SK-N-SH treated with all-trans-retinoic acid at 6 μM for 48 hours (cell line): Measurements from ENCODE around the gene RAB7A.

ENCODE experiments used
- ATAC-seq: fragments of 200-7000 bp; cut with Tn5 transposase; 3 replicates; pipeline ENCODE4 v1.9.1; 2020; ENCODE audit warnings: mild to moderate bottlenecking, moderate library complexity
- BACH2 ChIP-seq: fragments of 250-450 bp; sonication (Bioruptor Pico); IDR thresholded peaks from 2 replicates; pipeline ENCODE4 v1.9.0; 2021; ENCODE audit warnings: mild to moderate bottlenecking, borderline replicate concordance
- CSDC2 ChIP-seq: fragments of 250-450 bp; sonication (Bioruptor Pico); IDR thresholded peaks from 2 replicates; pipeline ENCODE4 v1.5.0; 2020; ENCODE audit warnings: mild to moderate bottlenecking, moderate library complexity
- ESRRG ChIP-seq: fragments of 250-450 bp; sonication (Bioruptor Pico); IDR thresholded peaks from 2 replicates; pipeline ENCODE4 v1.6.1; 2021; ENCODE audit warnings: mild to moderate bottlenecking
- GLIS3 ChIP-seq: fragments of 250-450 bp; sonication (Bioruptor Pico); IDR thresholded peaks from 2 replicates; pipeline ENCODE4 v1.5.0; 2020; ENCODE audit warnings: mild to moderate bottlenecking, moderate library complexity
- ISL1 ChIP-seq: fragments of 250-450 bp; sonication (Bioruptor Pico); IDR thresholded peaks from 2 replicates; pipeline ENCODE4 v2.1.2; 2022; ENCODE audit warnings: mild to moderate bottlenecking, moderate library complexity
- OSR1 ChIP-seq: fragments of 250-450 bp; sonication (Bioruptor Pico); IDR thresholded peaks from 2 replicates; pipeline ENCODE4 v1.8.0; 2022; ENCODE audit warnings: moderate library complexity, mild to moderate bottlenecking, inconsistent platforms
- PPARA ChIP-seq: fragments of 250-450 bp; sonication (Bioruptor Pico); IDR thresholded peaks from 2 replicates; pipeline ENCODE4 v1.5.0; 2020; ENCODE audit warnings: mild to moderate bottlenecking, borderline replicate concordance
- RARB ChIP-seq: fragments of 250-450 bp; sonication (Bioruptor Pico); IDR thresholded peaks from 2 replicates; pipeline ENCODE4 v1.8.0; 2021; ENCODE audit warnings: mild to moderate bottlenecking, moderate library complexity
- SNAI2 ChIP-seq: fragments of 250-450 bp; sonication (Bioruptor Pico); IDR thresholded peaks from 2 replicates; pipeline ENCODE4 v1.5.0; 2020; ENCODE audit warnings: mild to moderate bottlenecking, moderate library complexity
- TCF4 ChIP-seq: fragments of 250-450 bp; sonication (Bioruptor Pico); IDR thresholded peaks from 2 replicates; pipeline ENCODE4 v1.8.0; 2021; ENCODE audit warnings: mild to moderate bottlenecking, moderate library complexity, borderline replicate concordance
- TOX ChIP-seq: fragments of 250-450 bp; sonication (Bioruptor Pico); IDR thresholded peaks from 2 replicates; pipeline ENCODE4 v1.8.0; 2021; ENCODE audit warnings: mild to moderate bottlenecking, moderate library complexity, borderline replicate concordance
- ZC3H10 ChIP-seq: fragments of 250-450 bp; sonication (Bioruptor Pico); IDR thresholded peaks from 2 replicates; pipeline ENCODE4 v1.5.1; 2021; ENCODE audit warnings: mild to moderate bottlenecking, moderate library complexity
- ZFP3 ChIP-seq: fragments of 250-450 bp; sonication (Bioruptor Pico); IDR thresholded peaks from 2 replicates; pipeline ENCODE4 v1.5.0; 2020; ENCODE audit warnings: mild to moderate bottlenecking, moderate library complexity
- ZFP30 ChIP-seq: fragments of 450-650 bp; formaldehyde crosslinking; IDR thresholded peaks from 2 replicates; pipeline ENCODE4 v1.5.0; 2022; ENCODE audit warnings: mild to moderate bottlenecking, moderate library complexity
- ZNF565 ChIP-seq: fragments of 450-650 bp; formaldehyde crosslinking; conservative IDR thresholded peaks from 2 replicates; pipeline ENCODE4 v1.5.0; 2020; ENCODE audit warnings: low read depth, mild to moderate bottlenecking, moderate library complexity
- ZNF70 ChIP-seq: fragments of 450-650 bp; formaldehyde crosslinking; IDR thresholded peaks from 2 replicates; pipeline ENCODE4 v1.5.0; 2020; ENCODE audit warnings: mild to moderate bottlenecking, moderate library complexity
- TF ChIP-seq, protein P1 (sequence below): fragments of 250-450 bp; sonication (Bioruptor Pico); IDR thresholded peaks from 2 replicates; pipeline ENCODE4 v1.5.1; 2020; ENCODE audit warnings: low read depth, mild to moderate bottlenecking, moderate library complexity
- TF ChIP-seq, protein P2 (sequence below): fragments of 250-450 bp; sonication (Bioruptor Pico); IDR thresholded peaks from 2 replicates; pipeline ENCODE4 v1.8.0; 2021; ENCODE audit warnings: low read depth, mild to moderate bottlenecking, moderate library complexity, borderline replicate concordance
- TF ChIP-seq, protein P3 (sequence below): fragments of 250-450 bp; sonication (Bioruptor Pico); IDR thresholded peaks from 2 replicates; pipeline ENCODE4 v1.5.0; 2020; ENCODE audit warnings: mild to moderate bottlenecking, moderate library complexity
- TF ChIP-seq, protein P4 (sequence below): fragments of 250-450 bp; sonication (Bioruptor Pico); IDR thresholded peaks from 2 replicates; pipeline ENCODE4 v1.5.1; 2021; ENCODE audit warnings: mild to moderate bottlenecking, moderate library complexity
- TF ChIP-seq, protein P5 (sequence below): fragments of 250-450 bp; sonication (Bioruptor Pico); IDR thresholded peaks from 2 replicates; pipeline ENCODE4 v1.8.0; 2020; ENCODE audit warnings: mild to moderate bottlenecking, moderate library complexity, borderline replicate concordance

The RAB7A gene

DNA sequence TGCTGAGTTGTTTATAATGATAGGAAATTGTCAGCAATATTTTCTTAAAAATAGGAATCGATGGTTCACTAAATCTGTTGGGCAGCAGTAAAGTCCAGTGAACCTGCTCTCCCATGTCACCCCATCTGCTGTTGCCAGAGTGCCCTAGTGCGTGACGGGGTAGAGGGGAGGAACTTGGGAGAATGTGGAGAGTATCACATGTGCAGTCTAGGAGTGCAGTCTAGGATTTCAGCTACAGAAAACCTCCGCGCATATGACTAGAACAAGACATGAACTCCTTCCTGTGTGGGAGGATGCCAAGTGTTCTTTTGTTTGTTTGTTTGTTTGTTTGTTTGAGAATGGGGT lies 78.8 kb downstream of the RAB7A start:
- no peak for ATAC-seq
- no peak for TF ChIP-seq TCF4
- TF ChIP-seq, protein P1, sequence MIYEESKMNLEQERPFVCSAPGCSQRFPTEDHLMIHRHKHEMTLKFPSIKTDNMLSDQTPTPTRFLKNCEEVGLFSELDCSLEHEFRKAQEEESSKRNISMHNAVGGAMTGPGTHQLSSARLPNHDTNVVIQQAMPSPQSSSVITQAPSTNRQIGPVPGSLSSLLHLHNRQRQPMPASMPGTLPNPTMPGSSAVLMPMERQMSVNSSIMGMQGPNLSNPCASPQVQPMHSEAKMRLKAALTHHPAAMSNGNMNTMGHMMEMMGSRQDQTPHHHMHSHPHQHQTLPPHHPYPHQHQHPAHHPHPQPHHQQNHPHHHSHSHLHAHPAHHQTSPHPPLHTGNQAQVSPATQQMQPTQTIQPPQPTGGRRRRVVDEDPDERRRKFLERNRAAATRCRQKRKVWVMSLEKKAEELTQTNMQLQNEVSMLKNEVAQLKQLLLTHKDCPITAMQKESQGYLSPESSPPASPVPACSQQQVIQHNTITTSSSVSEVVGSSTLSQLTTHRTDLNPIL (CRISPR knock-in tag): no peak
- no peak for TF ChIP-seq CSDC2 (CRISPR knock-in tag)
- TF ChIP-seq TOX (CRISPR knock-in tag): no peak
- no peak for TF ChIP-seq SNAI2 (CRISPR knock-in tag)
- TF ChIP-seq ZFP30 (CRISPR knock-in tag): no peak
- TF ChIP-seq BACH2: no peak
- no peak for TF ChIP-seq ZNF70
- no peak for TF ChIP-seq ZC3H10 (CRISPR knock-in tag)
- no peak for TF ChIP-seq PPARA
- TF ChIP-seq, protein P2, sequence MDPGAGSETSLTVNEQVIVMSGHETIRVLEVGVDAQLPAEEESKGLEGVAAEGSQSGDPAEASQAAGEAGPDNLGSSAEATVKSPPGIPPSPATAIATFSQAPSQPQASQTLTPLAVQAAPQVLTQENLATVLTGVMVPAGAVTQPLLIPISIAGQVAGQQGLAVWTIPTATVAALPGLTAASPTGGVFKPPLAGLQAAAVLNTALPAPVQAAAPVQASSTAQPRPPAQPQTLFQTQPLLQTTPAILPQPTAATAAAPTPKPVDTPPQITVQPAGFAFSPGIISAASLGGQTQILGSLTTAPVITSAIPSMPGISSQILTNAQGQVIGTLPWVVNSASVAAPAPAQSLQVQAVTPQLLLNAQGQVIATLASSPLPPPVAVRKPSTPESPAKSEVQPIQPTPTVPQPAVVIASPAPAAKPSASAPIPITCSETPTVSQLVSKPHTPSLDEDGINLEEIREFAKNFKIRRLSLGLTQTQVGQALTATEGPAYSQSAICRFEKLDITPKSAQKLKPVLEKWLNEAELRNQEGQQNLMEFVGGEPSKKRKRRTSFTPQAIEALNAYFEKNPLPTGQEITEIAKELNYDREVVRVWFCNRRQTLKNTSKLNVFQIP (CRISPR knock-in tag): no peak
- TF ChIP-seq, protein P3, sequence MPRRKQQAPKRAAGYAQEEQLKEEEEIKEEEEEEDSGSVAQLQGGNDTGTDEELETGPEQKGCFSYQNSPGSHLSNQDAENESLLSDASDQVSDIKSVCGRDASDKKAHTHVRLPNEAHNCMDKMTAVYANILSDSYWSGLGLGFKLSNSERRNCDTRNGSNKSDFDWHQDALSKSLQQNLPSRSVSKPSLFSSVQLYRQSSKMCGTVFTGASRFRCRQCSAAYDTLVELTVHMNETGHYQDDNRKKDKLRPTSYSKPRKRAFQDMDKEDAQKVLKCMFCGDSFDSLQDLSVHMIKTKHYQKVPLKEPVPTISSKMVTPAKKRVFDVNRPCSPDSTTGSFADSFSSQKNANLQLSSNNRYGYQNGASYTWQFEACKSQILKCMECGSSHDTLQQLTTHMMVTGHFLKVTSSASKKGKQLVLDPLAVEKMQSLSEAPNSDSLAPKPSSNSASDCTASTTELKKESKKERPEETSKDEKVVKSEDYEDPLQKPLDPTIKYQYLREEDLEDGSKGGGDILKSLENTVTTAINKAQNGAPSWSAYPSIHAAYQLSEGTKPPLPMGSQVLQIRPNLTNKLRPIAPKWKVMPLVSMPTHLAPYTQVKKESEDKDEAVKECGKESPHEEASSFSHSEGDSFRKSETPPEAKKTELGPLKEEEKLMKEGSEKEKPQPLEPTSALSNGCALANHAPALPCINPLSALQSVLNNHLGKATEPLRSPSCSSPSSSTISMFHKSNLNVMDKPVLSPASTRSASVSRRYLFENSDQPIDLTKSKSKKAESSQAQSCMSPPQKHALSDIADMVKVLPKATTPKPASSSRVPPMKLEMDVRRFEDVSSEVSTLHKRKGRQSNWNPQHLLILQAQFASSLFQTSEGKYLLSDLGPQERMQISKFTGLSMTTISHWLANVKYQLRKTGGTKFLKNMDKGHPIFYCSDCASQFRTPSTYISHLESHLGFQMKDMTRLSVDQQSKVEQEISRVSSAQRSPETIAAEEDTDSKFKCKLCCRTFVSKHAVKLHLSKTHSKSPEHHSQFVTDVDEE (CRISPR knock-in tag): no peak
- no peak for TF ChIP-seq ISL1 (CRISPR knock-in tag)

DNA sequence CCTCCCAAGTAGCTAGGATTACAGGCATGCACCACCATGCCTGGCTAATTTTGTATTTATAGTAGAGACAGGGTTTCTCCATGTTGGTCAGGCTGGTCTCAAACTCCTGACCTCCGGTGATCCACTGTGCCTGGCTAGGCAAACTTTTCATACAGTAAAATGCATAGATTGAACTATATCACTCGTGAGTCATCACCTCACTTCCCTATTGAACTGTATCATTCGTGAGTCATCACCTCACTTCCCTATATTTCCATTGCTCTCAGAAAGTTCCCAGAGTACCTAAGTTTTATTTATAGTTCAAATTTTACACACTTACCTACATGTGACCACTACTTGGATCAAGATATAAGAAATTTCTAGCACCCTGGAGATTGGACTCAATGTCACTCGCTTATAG lies 79.8 kb downstream of the RAB7A start:
- TF ChIP-seq GLIS3 (CRISPR knock-in tag) (no peak), PPARA (no peak), SNAI2 (CRISPR knock-in tag) (no peak), ZNF565 (CRISPR knock-in tag) (no peak), ZNF70 (no peak), TOX (CRISPR knock-in tag) (no peak), ZFP3 (CRISPR knock-in tag) (no peak), ZFP30 (CRISPR knock-in tag) (no peak), ESRRG (CRISPR knock-in tag) (no peak), OSR1 (CRISPR knock-in tag) (no peak), RARB (CRISPR knock-in tag) (no peak)
- TF ChIP-seq, protein P1 (CRISPR knock-in tag): no peak
- TF ChIP-seq, protein P4, sequence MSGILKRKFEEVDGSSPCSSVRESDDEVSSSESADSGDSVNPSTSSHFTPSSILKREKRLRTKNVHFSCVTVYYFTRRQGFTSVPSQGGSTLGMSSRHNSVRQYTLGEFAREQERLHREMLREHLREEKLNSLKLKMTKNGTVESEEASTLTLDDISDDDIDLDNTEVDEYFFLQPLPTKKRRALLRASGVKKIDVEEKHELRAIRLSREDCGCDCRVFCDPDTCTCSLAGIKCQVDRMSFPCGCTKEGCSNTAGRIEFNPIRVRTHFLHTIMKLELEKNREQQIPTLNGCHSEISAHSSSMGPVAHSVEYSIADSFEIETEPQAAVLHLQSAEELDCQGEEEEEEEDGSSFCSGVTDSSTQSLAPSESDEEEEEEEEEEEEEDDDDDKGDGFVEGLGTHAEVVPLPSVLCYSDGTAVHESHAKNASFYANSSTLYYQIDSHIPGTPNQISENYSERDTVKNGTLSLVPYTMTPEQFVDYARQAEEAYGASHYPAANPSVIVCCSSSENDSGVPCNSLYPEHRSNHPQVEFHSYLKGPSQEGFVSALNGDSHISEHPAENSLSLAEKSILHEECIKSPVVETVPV (CRISPR knock-in tag): no peak
- TF ChIP-seq, protein P5, sequence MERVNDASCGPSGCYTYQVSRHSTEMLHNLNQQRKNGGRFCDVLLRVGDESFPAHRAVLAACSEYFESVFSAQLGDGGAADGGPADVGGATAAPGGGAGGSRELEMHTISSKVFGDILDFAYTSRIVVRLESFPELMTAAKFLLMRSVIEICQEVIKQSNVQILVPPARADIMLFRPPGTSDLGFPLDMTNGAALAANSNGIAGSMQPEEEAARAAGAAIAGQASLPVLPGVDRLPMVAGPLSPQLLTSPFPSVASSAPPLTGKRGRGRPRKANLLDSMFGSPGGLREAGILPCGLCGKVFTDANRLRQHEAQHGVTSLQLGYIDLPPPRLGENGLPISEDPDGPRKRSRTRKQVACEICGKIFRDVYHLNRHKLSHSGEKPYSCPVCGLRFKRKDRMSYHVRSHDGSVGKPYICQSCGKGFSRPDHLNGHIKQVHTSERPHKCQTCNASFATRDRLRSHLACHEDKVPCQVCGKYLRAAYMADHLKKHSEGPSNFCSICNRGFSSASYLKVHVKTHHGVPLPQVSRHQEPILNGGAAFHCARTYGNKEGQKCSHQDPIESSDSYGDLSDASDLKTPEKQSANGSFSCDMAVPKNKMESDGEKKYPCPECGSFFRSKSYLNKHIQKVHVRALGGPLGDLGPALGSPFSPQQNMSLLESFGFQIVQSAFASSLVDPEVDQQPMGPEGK (CRISPR knock-in tag): no peak
- TF ChIP-seq, protein P2 (CRISPR knock-in tag): no peak
- TF ChIP-seq, all 23 proteins: peak for 0
- no peak; the same call in 1 of the 3 replicates for ATAC-seq
